Spleen (tissue), 7 donors: ENCODE measurements around the gene PNPLA1.

Experiments
- CTCF ChIP-seq, 11 experiments: fragments of 200-600 bp in 7 of 11; fragments of 450-650 bp in 4 of 11; sonication (generic) in 4 of 11; IDR thresholded peaks in 8 of 11; conservative IDR thresholded peaks in 3 of 11; 1 replicate in 7 of 11; 2 replicates in 4 of 11; pipeline versions ENCODE4 v1.4.0 to v1.8.0; 2016 to 2021; ENCODE audit warnings: antibody characterized with exemption in 11 of 11, inconsistent platforms in 4 of 11, mild to moderate bottlenecking in 1 of 11
- POLR2A ChIP-seq, 3 donors: fragments of 450-650 bp; IDR thresholded peaks; one replicate each; pipeline ENCODE4 v1.5.1; 2017; ENCODE audit warnings: antibody characterized with exemption in 3 of 3, mild to moderate bottlenecking in 1 of 3
- POLR2AphosphoS5 ChIP-seq, 3 donors: sonication (generic); formaldehyde crosslinking; IDR thresholded peaks; one replicate each; pipeline ENCODE4 v1.5.1; 2017; ENCODE audit warnings: antibody characterized with exemption in 3 of 3
- donor health status: DM: no; HTN: no; CAD: no; lungs with moderate emphysema.
- donor health status: DM: no; HTN: no; CAD: no.
- donor health status: DM: no; HTN: no; CAD: no.

GRCh38 chr6:36308514-36308913, 38.7 kb downstream of the PNPLA1 start:
- TF ChIP-seq CTCF (IDR thresholded peaks at IDR 0.05 in 8 of 11, conservative IDR thresholded peaks at IDR 0.05 in 3 of 11), result no peak
- no peak for TF ChIP-seq POLR2A (IDR thresholded peaks at IDR 0.05)
- no peak for TF ChIP-seq POLR2AphosphoS5 (IDR thresholded peaks at IDR 0.05)
